MV-4-11 (cell line): ENCODE results near the gene RNASEL.

ENCODE experiments used
- DNase-seq: peaks from one replicate; lab custom pipeline; 2025; lab: John Stamatoyannopoulos, UW

RNASEL gene

DNA sequence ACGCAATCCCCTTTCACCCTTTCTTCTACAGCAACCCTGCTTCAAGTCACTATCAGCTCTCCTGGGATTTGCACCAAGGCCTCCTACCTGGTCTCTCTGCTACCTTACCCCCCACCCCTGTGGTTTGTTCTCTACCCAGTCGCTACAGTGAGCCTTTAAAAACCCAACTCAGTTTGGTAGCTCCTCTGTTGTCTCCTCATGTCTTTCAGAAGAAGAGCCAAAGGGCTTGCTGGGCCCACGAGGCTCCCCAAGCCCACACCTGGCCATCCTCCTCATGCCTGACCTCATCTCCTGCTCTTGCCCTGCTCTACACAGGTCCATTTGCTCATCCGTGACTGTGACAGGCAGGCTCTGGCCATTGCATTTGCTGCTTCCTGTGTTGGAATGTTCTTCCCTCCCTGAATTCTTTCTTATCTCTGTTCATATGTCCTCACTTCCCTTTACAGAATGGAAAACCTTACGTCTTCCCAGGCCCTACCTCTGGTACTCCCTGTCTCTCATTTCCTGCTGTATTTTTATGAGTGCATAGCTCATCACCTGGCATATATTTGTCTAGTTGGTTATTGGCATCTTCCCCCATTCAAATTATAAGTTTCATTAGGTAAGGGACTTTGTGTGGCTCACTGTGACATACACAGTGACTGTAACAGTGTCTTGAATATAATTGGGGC lies 11.8 kb upstream of the RNASEL start:
- DNase-seq = no peak

DNA sequence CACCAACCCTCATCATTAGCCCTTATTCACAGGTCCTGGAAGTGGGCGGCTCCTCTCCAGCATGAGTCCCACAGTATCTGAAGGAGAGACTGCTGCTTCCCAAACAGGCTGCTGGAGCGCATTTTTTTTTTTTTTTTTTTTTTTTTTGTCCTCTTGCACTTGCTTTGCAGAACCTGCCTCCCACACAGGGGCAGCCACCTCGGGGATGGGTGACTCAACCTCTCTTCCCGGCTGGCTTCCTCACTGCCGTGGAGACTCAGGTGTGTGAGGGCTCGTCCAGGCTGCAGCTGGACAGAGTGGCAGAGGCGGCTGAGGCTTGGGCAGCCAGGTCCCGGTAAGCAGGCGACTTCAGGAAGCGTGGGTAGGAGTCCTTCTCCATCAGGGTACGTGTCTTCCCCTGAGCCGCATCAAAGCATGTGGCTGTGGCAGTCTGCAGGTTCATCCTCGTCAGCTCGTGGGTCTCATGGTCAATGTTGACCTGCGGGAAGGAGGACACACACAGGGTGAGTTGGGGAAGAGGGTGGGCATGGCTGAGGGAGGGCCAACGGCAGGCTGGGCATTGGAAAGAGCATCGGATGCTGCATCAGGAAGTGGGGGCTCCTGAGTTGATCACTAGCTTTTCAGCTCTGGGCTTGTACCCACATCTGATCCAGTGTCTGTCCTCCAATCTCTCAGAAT lies 11.1 kb upstream of the RNASEL start:
- DNase-seq = no peak

DNA sequence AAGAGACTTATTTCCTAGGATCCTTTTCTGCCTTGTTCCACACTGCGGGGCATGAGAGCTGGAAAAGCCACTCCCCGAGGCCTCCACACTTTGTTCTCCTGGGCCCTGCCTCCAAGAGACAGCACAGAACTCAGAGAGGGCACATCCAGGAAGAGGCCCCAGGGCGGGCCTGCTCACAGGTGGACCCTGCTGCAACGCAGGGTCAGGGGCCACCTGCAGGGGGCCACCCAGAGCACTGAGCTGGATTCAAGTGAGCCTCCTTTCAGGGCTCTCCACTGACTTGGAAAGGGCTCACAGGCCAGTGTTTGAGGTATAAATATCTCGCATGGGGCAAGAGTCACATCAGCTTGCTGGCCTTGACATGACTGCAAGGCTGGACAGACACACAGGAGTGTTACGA lies 10.3 kb upstream of the RNASEL start:
- peak; percentile 11 for DNase-seq

DNA sequence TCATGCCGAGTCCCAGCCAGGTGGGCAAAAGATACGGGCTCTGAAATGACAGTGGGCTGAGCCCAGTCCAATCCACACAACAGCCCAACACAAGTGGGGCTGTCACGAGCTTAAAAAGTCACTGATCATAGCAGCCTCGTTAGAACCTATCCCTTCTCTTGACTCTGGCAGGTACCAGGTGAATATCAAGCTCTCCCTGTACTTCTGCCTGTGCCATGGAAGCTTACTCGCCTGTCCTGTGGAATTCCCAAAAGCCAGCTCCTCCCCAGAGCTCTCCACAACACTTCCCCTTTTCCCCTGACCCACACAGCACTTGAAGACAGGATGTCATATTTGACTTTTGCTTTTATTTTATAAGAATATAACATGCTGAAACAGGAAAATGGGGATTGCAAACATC lies 9.2 kb upstream of the RNASEL start:
- no peak for DNase-seq

DNA sequence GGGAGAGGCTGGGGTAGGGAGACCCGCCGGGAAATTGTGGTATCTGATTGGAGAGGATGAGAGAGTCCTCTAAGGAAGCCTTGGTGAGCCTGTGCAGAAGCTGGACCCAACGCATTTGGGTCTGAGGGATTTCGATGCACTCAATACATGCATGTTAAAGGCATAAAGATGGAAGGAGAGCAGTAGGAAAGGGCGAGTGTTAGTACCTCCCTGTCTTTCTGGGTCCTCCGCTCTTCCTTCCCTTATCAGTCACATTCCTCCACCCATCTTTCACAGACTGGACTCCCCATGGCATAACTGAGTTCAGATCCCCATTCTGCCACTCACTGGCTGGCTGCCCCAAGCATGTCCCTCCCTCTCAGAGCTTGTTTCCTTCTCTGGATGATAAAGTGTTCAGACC lies 7.9 kb upstream of the RNASEL start:
- no peak for DNase-seq

DNA sequence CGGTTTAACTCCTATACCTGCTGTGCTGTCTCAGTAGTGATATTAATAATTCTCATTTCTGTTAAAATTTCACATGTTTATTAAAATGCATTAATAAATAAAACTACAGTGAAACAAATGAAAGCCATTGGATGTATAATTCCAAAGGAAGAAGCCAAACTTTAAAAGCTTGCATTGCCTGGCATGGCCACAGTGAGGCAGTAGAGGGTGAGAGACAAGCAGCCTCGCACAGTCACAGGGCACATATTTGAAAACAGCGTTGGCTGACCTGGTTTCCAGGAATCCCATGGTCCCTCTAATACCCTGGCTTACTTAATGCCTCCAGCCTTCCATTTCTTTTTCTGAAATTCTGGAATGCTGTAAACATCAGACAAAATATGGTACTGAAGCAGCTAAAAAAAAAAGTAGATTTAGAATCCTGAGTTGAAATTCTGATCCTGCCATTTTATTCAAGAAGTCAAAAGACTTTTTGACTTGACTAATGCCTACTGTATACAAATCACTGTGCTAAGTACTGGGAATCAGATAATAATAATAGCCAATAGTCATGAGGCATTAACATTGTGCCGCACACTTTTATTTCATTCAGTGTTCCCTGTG lies 6.7 kb upstream of the RNASEL start:
- DNase-seq = peak; percentile 42

DNA sequence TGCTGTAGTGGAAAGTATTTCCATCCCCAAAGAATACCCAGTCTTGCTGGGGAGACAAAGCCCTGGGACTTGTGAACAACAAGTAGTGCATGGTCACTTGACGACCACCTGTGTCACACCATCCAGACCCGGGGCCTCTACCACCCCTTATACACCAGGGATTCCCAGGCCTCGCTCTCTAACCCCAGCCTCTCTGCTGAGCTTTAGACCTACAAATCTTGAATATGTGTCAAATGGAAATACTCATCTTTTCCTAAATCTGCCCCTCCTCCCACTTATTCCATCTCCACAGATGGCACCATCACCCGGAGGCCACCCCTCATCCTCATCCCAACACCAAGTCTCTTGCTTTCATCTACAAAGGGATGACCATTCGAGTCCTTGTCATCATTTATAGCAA lies 875 bp upstream of the RNASEL start:
- DNase-seq = no peak

DNA sequence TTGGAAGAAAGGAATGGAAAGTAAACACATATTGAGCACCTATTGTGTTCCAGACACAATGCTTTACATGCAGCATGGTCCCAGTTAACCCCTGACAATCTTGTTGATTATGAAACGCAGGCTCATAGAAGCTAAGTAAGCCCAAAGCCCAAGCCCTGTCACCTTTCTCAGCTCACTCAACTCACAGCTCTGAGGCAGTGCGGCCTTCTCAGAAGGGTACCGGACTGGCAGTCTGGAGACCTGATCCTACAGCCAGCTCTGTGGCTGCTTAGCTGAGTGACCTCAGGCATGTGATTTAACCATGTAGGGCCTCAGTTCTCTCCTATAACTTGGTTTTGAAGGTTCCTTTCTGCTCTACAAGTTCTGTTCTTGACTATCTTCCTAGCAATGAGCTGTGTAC lies 464 bp upstream of the RNASEL start:
- no peak for DNase-seq

DNA sequence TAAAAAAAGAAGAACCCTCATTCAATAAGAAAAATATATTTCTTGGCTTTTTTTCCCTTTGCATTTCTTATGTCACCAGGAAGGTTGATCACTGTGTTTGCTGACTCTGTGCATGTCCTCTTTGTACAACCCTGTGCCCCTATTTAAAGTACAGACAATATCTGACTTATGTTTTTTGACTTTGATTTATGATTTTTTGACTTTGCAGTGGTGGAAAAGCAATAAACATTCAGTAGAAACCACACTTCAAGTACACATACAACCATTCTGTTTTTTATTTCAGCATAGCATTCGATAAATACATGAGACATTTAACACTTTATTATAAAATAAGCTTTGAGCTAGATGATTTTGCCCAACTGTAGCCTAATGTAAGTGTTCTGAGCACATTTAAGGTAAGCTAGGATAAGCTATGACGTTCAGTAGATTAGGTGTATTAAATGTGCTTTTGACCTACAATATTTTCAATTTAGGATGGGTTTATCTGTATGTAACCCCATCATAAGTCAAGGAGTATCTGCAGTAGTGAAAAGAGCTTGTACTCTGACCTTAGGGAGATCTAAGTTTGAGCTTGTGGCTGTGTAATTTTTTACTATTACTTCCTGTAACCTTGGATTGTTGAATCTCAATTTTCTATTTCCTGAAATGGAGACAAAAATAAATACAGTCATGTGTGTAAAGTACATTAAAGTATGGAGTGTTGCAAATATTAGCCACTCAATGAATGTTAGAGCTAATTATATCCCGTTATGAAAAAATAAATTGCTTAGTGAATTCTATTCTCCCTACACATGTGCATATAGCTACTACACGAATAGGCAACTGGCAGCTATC lies 1.2 kb downstream of the RNASEL start:
- no peak for DNase-seq

DNA sequence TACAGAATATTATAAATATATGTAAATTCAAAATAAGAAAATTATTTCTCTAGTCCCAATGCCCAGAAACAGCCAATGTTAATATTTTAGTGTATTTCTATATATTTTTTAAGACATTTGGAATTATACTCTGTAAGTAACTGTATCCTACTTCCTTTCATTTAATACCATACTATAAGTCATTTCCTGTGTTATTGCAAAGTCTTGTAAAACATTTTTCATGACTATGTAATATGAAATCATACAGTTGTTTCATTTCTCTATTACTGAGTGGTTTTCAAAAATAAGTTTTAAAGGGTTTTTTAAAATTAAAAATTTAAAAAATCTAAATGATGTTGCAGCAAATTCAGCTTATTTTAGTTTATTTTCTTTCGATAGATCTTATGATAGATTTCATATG lies 2.0 kb downstream of the RNASEL start:
- no peak for DNase-seq

DNA sequence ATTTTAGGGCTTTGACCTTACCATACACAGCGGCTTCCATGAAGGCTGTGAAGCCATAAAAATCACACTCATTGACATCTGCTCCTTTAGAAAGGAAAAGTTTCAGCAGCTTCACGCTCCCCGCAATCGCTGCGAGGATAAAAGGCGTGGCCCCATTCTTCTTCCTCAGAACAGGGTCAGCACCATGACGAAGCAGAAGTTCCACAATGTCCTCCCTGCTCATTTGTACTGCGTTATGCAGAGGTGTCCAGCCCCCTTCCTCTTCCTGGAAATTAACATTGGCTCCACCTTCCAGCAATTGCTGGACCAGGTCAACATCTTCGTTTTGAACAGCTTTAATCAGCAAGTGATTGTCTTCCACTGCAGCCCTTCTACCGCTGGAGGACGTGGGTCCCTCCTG lies 2.7 kb downstream of the RNASEL start:
- no peak for DNase-seq

DNA sequence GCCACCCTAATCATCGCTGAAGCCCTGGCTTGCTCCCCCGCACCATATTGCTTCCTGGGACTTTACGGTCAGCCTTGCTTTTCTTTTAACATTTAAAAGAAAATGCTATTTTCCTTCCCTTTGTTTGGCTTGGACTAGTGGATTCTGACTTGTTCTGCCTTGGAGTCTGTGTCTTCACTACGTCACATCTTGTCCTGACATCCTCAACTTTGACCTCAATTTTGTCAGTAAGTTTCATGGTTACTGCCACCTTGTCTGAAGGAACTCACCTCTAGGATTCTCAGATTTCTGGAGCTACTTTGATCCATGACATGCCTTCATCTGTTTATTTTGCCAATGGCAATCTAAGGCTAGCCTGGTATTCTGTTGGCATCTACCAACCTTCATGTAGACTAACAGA lies 4.3 kb downstream of the RNASEL start:
- no peak for DNase-seq

DNA sequence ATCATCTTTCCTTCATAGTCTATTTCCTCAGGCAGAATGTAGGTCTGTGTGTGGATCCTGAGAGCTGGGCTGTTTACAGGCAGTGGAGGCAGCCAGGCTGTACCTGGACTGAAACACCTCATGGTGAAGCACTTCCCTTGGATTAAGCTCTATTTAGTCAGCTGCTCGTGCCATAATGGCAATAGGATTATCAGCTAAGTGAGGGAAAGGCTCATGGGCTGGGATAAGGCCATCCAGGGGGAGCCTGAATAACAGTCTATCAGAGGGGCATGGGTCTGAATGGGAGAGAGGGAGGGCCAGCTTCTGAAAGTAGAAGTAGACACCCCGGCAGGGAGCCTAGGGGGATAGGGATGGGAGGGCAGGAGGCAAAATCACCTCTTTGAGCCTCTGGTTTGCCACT lies 8.3 kb downstream of the RNASEL start:
- DNase-seq = no peak

DNA sequence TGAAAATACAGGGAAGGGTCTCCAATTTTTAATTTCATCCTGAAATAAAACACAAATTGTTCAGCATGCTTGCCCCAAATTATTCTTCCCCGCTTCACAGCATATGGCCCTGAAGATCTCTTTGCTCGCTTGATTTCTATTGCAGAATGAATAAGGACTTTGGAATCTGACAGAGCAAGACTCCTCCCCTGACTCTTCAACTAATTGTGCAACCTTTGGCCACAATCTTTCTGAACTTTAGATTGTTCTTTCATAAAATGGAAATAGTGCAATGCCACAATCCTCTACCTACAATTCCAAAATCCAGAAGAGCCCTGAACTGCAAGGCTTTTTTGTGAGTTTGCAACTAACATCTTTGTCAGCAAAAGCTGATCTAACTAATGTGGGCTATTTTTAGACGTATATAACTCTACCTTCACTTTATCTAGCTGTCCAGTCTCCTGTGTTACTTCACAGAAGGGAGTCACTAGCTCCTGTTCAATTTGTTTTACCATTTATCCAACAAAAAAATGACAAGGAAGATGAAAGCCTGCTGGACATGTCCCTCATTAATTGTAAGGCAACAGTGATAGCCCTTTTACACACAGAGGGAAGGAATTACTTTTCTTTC lies 13.4 kb downstream of the RNASEL start:
- peak; percentile 54 for DNase-seq

DNA sequence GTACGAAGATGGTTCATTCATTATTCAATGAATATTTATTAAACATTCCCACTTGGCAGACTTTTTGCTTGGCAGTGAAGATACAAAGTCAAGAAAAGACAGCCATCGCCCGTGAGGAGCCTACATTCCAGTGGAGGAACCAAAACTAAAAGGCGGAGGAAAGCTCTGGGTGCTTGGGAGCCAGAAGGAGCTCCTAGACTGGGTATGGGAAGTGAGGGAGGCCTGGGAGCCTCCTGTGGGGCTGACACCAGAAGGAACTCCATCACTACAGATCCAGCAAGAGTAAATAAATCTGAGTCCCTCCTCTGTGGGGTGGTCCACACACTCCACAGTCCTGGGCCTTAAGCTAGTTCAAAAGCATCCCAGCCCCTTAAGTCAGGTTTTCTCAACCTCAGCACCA lies 14.9 kb downstream of the RNASEL start:
- DNase-seq = no peak

DNA sequence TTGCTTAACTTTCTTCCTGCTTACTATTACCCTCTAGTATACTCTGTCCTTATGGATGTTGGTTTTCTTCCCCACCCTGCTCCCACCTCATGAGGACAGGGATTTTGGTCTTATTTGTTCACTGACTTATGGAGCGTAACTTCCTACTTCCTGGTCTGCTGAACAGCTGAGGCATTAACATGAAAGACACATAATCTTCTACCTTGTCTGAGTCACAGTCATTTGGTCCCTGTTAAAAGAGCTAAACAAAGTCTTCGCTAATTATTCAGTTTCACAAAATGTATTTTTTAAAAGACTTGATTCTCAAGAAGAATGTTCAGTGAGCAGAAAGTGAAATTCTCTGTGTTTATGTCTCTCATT lies 18.5 kb downstream of the RNASEL start:
- no peak for DNase-seq

DNA sequence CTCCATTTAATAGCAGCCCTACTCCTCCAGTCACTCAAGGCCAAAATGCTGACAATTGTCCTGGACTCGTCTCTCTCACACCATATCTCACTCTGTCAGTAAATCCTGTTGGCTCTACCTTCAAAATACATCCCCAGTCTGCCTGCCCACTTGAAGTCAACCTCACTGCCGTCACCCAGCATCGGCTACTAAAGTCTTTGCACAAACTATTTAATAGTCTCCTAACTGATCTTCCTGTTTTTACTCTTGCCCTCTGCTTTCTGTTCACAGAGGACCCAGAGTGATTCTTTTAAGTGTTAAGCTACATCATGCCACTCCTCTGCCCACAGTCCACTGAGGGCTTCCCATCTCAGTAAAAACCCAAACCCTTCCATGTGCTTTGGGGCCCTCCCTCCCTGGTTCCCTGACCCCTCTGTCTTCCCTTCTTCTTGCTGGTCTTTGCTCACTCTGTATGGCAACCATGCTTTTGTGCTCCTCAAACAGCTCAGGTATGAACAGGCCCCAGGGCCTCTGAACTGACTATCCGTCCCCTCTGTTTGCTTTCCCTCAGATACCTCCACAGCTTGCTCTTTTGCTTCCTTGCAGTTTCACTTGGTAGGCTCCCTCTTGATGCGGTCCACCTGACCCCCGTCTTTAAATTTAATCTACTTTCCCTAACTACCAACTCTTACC lies 19.0 kb downstream of the RNASEL start:
- DNase-seq = no peak

DNA sequence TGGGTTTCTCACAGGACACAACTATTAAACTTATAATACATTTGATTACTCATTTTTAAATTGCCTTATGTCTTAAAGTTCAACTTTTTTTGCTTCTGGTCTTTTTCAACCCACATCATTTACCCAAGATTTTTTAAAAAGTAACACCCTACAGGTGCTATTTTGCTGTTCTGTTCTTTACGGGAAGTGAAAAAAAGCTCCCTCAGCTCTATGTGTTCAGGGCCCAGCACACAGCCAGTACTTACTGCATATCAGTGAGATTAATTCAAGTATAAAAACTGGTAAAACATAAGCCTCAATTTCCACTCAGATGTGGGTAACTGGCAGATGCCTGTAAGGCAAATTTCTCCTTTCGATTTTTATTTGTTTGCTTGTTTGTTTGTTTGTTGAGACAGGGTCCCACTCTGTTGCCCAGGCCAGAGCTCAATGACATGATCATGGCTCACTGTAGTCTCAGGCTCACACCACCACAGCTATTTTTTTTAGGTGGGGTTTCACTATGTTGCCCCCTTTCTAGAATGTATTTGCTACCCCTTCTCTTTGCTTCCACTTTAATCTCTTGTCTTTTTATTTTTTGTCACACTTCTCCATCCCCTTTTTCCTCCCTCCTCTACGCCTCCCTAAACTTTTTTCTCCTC lies 20.3 kb downstream of the RNASEL start:
- DNase-seq = no peak

DNA sequence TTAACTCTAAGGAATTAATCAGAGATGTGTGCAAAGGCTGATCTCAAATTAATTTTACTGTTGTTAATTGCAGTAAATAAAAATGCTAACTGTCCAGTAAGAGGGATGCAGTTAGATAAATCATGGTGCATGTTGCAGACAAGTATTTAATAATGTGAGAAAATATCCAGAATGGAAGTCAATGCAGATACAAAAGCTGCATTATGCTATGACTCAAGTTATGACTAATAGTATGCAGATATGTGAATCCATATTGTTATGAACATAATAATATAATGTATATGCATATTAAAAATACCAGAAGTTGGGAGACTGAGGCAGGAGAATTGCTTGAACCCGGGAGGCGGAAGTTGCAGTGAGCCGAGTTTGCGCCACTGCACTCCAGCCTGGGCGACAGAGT lies 21.4 kb downstream of the RNASEL start:
- DNase-seq = no peak

DNA sequence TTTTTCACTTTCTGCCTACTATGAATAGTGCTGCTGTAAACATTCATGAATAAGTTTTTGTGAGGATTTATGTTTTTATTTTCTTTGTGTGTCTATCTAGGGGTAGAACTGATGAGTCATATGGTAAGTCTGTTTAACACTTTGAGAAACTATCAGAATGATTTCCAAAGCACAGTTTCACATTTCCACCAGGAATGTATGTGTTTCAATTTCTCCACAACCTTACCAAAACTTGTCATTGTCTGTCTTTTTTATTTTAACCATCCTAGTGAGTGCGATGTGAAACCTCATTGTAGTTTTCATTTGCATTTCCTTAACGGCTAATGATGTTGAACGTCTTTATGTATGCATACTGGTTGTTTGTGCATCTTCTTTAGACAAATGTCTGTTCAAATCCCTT lies 23.5 kb downstream of the RNASEL start:
- no peak for DNase-seq

DNA sequence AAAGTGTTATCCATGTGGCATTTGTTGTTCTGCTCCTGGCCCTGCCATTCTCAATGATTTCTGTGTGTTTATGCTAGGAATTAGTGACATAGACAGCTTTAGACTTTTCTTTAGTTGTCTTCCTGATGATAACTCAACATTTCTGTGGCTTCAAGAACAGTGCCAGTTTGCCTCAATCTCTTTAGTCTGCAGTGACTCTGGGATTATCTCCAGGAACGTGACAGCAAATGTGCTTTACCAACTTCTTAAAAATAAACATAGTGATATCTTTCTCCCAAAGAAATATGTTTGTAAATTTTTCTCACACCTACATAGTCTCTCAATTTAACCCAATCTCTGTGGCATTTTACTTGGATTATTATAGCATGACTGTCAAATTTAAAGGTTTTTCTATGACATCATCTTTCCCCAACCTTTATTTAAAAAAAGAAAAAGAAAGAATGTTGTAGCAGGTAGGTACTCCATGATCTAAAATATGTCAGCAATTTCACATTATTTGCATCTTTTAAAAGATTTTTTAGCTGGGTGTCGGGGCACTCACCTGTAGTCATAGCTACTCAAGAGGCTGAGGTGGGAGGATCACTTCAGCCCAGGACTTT lies 24.6 kb downstream of the RNASEL start:
- no peak for DNase-seq
